ENCODE results near the gene CAMSAP1.
"Not testable (repeated sequence)": the region's sequence is repeated elsewhere in the genome, so short reads cannot be mapped to it uniquely, and the experiment has no call there.

Gene CAMSAP1

GRCh38 chr9:135920973-135921585 lies 13.7 kb upstream of the CAMSAP1 start:
- FAIRE-seq (no peak), DNase-seq (ENCODE audit: insufficient read length, low spot score) (no peak)

GRCh38 chr9:135920256-135920930 lies 13.0 kb upstream of the CAMSAP1 start:
- DNase-seq (ENCODE audit: insufficient read length, low spot score) (no peak), FAIRE-seq (no peak)

GRCh38 chr9:135919318-135919890 lies 12.1 kb upstream of the CAMSAP1 start:
- FAIRE-seq (no peak), DNase-seq (ENCODE audit: insufficient read length, low spot score) (no peak)

GRCh38 chr9:135916227-135916626 lies 8.9 kb upstream of the CAMSAP1 start:
- FAIRE-seq; DNase-seq (ENCODE audit: insufficient read length, low spot score): not testable (repeated sequence)

- FAIRE-seq (no peak), DNase-seq (ENCODE audit: insufficient read length, low spot score) (no peak)
Observed at GRCh38 chr9:135914921-135915320, 7.6 kb upstream of the CAMSAP1 start.

GRCh38 chr9:135911233-135911632 lies 3.9 kb upstream of the CAMSAP1 start:
- DNase-seq (ENCODE audit: insufficient read length, low spot score); FAIRE-seq: not testable (repeated sequence)

- FAIRE-seq (no peak), DNase-seq (ENCODE audit: insufficient read length, low spot score) (no peak)
Observed at GRCh38 chr9:135910757-135911156, 3.4 kb upstream of the CAMSAP1 start.

- DNase-seq (ENCODE audit: insufficient read length, low spot score) (no peak), FAIRE-seq (no peak)
Observed at GRCh38 chr9:135910216-135910615, 2.9 kb upstream of the CAMSAP1 start.

GRCh38 chr9:135909371-135909770 lies 2.0 kb upstream of the CAMSAP1 start:
- DNase-seq (ENCODE audit: insufficient read length, low spot score): no peak
- no peak for FAIRE-seq

- DNase-seq (ENCODE audit: insufficient read length, low spot score) (no peak), FAIRE-seq (no peak)
Observed at GRCh38 chr9:135908754-135909204, 1.4 kb upstream of the CAMSAP1 start.

- no peak for DNase-seq (ENCODE audit: insufficient read length, low spot score)
- FAIRE-seq: no peak
Observed at GRCh38 chr9:135908093-135908753, 877 bp upstream of the CAMSAP1 start.

GRCh38 chr9:135907006-135907430 lies 328 bp downstream of the CAMSAP1 start:
- DNase-seq (ENCODE audit: insufficient read length, low spot score): peak; percentile 56
- FAIRE-seq: no peak

- FAIRE-seq (no peak), DNase-seq (ENCODE audit: insufficient read length, low spot score) (no peak)
Observed at GRCh38 chr9:135906291-135907005, 898 bp downstream of the CAMSAP1 start.

GRCh38 chr9:135905380-135906258 lies 1.7 kb downstream of the CAMSAP1 start:
- FAIRE-seq (no peak), DNase-seq (ENCODE audit: insufficient read length, low spot score) (no peak)

- DNase-seq (ENCODE audit: insufficient read length, low spot score) (no peak), FAIRE-seq (no peak)
Observed at GRCh38 chr9:135903786-135904520, 3.4 kb downstream of the CAMSAP1 start.

- no peak for DNase-seq (ENCODE audit: insufficient read length, low spot score)
- no peak for FAIRE-seq
Observed at GRCh38 chr9:135903358-135903656, 4.0 kb downstream of the CAMSAP1 start.

GRCh38 chr9:135902655-135903357 lies 4.5 kb downstream of the CAMSAP1 start:
- no peak for FAIRE-seq
- no peak for DNase-seq (ENCODE audit: insufficient read length, low spot score)

GRCh38 chr9:135901826-135902225 lies 5.5 kb downstream of the CAMSAP1 start:
- no peak for FAIRE-seq
- no peak for DNase-seq (ENCODE audit: insufficient read length, low spot score)
